ENCODE results near the gene STK32C. TPM values are rescaled to one million over a fixed set of nuclear protein-coding genes. Genes with fewer than 3 reads are reported as not detected.
"Not testable (repeated sequence)": the region's sequence is repeated elsewhere in the genome, so short reads cannot be mapped to it uniquely, and the experiment has no call there.

Gene STK32C
- polyA plus RNA-seq, 4 donors: 3.4 to 12.0 (median 7.0) TPM

- WGBS, 3 donors: 87 to 89% (median 88%) methylated on average over 12 to 13 of the region's 13 CpGs
- Histone ChIP-seq H3K27me3 (ENCODE audit: control insufficient read depth in 3 of 3, insufficient read depth in 3 of 3, low read length in 3 of 3) (no peaks in the 10 kb centered on the region), H3K4me1 (ENCODE audit: control insufficient read depth in 3 of 3, insufficient read depth in 2 of 3, low read depth in 1 of 3, low read length in 2 of 3) (no peaks in the 10 kb centered on the region), H3K36me3 (ENCODE audit: control insufficient read depth in 3 of 3, insufficient read depth in 2 of 3, low read depth in 1 of 3, low read length in 3 of 3) (no peaks in the 10 kb centered on the region), H3K27ac (ENCODE audit: low read depth in 1 of 3, low read length in 2 of 3) (no peak overlapping the region), H3K9me3 (ENCODE audit: control insufficient read depth in 2 of 2, insufficient read depth in 1 of 2, low read depth in 1 of 2, low read length in 1 of 2) (no peaks in the 10 kb centered on the region), H3K4me3 (ENCODE audit: low read depth in 1 of 3, low read length in 3 of 3) (no peak overlapping the region)
- DNase-seq (no peak), FAIRE-seq (no peak)
Observed at GRCh38 chr10:132320654-132321469, 13.1 kb upstream of the STK32C start.

DNA sequence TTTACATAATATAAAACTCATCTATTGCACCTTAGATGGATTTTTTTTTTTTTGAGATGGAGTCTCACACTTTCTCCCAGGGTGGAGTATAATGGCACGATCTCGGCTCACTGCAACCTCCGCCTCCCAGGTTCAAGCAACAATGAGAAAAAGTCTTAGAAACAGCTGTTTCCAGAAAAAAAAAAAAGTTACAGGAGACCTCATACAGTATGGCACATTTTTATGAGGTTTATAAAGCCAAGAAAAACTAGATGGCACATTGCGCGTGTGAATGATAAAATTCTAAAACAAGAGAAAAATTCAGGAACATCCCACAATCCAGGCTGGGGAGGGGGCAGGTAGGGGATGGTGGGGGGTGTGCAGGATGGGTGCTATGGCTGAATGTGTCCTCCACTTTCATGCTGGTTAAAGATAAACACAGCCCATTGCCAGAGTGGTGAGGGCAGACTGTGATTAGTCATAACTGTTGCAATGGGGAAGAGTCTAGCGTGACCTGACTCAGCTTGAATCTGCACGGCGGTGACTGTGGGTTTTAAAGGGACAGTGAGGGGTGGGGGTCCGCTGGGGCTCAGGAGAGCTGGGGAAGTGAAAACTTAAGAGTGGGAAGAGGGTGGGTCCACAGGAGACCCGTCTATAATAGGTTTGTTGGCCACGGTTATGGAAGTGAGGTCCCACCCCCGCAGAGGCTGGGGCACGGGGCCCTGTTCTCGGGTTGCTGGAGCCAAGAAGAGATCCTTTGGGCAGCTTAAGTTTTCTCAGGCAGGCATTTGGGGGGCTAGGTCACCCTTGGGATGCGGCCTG lies 12.3 kb upstream of the STK32C start:
- H3K27me3 ChIP-seq (ENCODE audit: control insufficient read depth in 3 of 3, insufficient read depth in 3 of 3, low read length in 3 of 3): no peaks in the 10 kb centered on the region
- no peak overlapping the region for H3K27ac ChIP-seq (ENCODE audit: low read depth in 1 of 3, low read length in 2 of 3)
- no peak for FAIRE-seq
- 62 to 67% (median 66%) methylated on average over 15 of the region's 15 CpGs for WGBS, 3 donors
- no peak overlapping the region for H3K4me3 ChIP-seq (ENCODE audit: low read depth in 1 of 3, low read length in 3 of 3)
- H3K4me1 ChIP-seq (ENCODE audit: control insufficient read depth in 3 of 3, insufficient read depth in 2 of 3, low read depth in 1 of 3, low read length in 2 of 3): no peaks in the 10 kb centered on the region
- H3K36me3 ChIP-seq (ENCODE audit: control insufficient read depth in 3 of 3, insufficient read depth in 2 of 3, low read depth in 1 of 3, low read length in 3 of 3): no peaks in the 10 kb centered on the region
- no peak for DNase-seq
- H3K9me3 ChIP-seq (ENCODE audit: control insufficient read depth in 2 of 2, insufficient read depth in 1 of 2, low read depth in 1 of 2, low read length in 1 of 2): no peaks in the 10 kb centered on the region

DNA sequence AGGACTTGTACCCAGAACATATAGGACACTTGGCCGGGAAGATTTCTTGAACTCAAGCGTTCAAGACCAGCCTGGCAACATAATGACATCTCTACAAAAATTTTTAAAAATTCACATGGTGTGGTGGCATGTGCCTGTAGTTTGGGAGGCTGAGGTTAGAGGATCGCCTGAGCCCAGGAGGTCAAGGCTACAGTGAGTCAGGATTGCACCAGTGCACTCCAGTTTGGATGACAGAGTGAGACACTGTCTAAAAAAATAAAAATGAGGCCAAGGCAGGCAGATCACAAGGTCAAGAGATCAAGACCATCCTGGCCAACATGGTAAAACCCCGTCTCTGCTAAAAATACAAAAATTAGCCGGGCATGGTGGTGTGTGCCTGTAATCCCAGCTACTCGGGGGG lies 9.7 kb upstream of the STK32C start:
- not testable (repeated sequence) for H3K4me3 ChIP-seq (ENCODE audit: low read depth in 1 of 3, low read length in 3 of 3); H3K36me3 ChIP-seq (ENCODE audit: control insufficient read depth in 3 of 3, insufficient read depth in 2 of 3, low read depth in 1 of 3, low read length in 3 of 3); FAIRE-seq; H3K27ac ChIP-seq (ENCODE audit: low read depth in 1 of 3, low read length in 2 of 3); H3K27me3 ChIP-seq (ENCODE audit: control insufficient read depth in 3 of 3, insufficient read depth in 3 of 3, low read length in 3 of 3); H3K4me1 ChIP-seq (ENCODE audit: control insufficient read depth in 3 of 3, insufficient read depth in 2 of 3, low read depth in 1 of 3, low read length in 2 of 3); H3K9me3 ChIP-seq (ENCODE audit: control insufficient read depth in 2 of 2, insufficient read depth in 1 of 2, low read depth in 1 of 2, low read length in 1 of 2); DNase-seq
- 85 to 92% (median 90%) methylated on average over 6 of the region's 6 CpGs for WGBS, 3 donors

- Histone ChIP-seq H3K4me3 (ENCODE audit: low read depth in 1 of 3, low read length in 3 of 3) (no peak overlapping the region), H3K9me3 (ENCODE audit: control insufficient read depth in 2 of 2, insufficient read depth in 1 of 2, low read depth in 1 of 2, low read length in 1 of 2) (no peaks in the 10 kb centered on the region), H3K27me3 (ENCODE audit: control insufficient read depth in 3 of 3, insufficient read depth in 3 of 3, low read length in 3 of 3) (no peaks in the 10 kb centered on the region), H3K4me1 (ENCODE audit: control insufficient read depth in 3 of 3, insufficient read depth in 2 of 3, low read depth in 1 of 3, low read length in 2 of 3) (no peaks in the 10 kb centered on the region), H3K36me3 (ENCODE audit: control insufficient read depth in 3 of 3, insufficient read depth in 2 of 3, low read depth in 1 of 3, low read length in 3 of 3) (no peaks in the 10 kb centered on the region), H3K27ac (ENCODE audit: low read depth in 1 of 3, low read length in 2 of 3) (no peak overlapping the region)
- FAIRE-seq (no peak), DNase-seq (no peak)
- WGBS, 3 donors: 55 to 77% (median 63%) methylated on average over 5 of the region's 5 CpGs
Observed at GRCh38 chr10:132316133-132316532, 8.4 kb upstream of the STK32C start.

- not testable (repeated sequence) for H3K27ac ChIP-seq (ENCODE audit: low read depth in 1 of 3, low read length in 2 of 3); H3K4me3 ChIP-seq (ENCODE audit: low read depth in 1 of 3, low read length in 3 of 3); H3K27me3 ChIP-seq (ENCODE audit: control insufficient read depth in 3 of 3, insufficient read depth in 3 of 3, low read length in 3 of 3); DNase-seq; FAIRE-seq; H3K36me3 ChIP-seq (ENCODE audit: control insufficient read depth in 3 of 3, insufficient read depth in 2 of 3, low read depth in 1 of 3, low read length in 3 of 3); H3K4me1 ChIP-seq (ENCODE audit: control insufficient read depth in 3 of 3, insufficient read depth in 2 of 3, low read depth in 1 of 3, low read length in 2 of 3); H3K9me3 ChIP-seq (ENCODE audit: control insufficient read depth in 2 of 2, insufficient read depth in 1 of 2, low read depth in 1 of 2, low read length in 1 of 2)
- WGBS, 3 donors: 90 to 94% (median 91%) methylated on average over 8 of the region's 8 CpGs
Observed at GRCh38 chr10:132314881-132315280, 7.1 kb upstream of the STK32C start.

DNA sequence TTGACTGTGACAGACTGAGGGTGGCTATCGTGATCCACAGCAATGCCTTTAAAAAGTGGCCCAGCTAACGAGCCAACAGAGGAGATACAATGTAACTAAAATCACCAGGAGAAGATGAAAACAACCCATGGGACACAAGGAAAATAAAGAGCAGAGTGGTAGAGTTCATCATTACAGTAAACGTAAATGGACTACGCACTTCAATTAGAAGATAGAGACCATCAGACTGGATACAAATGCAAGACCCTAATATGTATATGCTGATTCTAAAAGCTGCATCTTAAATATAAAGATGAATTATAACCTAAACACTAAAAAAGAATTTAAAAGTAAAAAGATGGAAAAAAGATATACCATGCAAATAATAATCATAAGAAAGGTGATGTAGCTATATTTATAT lies 6.6 kb upstream of the STK32C start:
- FAIRE-seq (no peak), DNase-seq (no peak)

DNA sequence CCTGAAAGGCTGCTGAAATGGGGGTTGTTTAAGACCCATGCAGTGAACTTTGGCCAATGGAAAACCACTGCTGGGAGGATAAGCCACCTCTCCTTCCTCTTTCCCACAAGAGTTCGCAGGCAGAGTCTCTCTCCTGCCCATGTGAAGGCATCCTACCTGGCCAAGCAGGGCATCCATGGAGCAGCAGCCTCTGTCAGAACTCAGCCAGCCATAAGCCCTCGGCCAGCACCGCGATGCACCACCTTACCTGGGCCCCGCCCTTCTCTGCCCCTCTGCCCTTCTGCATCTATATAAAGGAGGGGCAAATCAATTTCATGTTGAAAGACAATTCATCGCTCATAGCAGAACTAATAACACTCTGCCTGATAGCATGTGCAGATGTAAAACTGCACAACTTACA lies 6.1 kb upstream of the STK32C start:
- H3K4me1 ChIP-seq (ENCODE audit: control insufficient read depth in 3 of 3, insufficient read depth in 2 of 3, low read depth in 1 of 3, low read length in 2 of 3): peaks cover 0 to under 1% (median 0%) of the 10 kb centered on the region in 3 donors
- peaks cover 0 to 14% (median 0%) of the 10 kb centered on the region in 3 donors for H3K27me3 ChIP-seq (ENCODE audit: control insufficient read depth in 3 of 3, insufficient read depth in 3 of 3, low read length in 3 of 3)
- FAIRE-seq (no peak), DNase-seq (no peak)
- no peak overlapping the region for H3K4me3 ChIP-seq (ENCODE audit: low read depth in 1 of 3, low read length in 3 of 3)
- no peaks in the 10 kb centered on the region for H3K36me3 ChIP-seq (ENCODE audit: control insufficient read depth in 3 of 3, insufficient read depth in 2 of 3, low read depth in 1 of 3, low read length in 3 of 3)
- H3K27ac ChIP-seq (ENCODE audit: low read depth in 1 of 3, low read length in 2 of 3): no peak overlapping the region
- WGBS, 3 donors: 81 to 93% (median 91%) methylated on average over 6 of the region's 6 CpGs
- H3K9me3 ChIP-seq (ENCODE audit: control insufficient read depth in 2 of 2, insufficient read depth in 1 of 2, low read depth in 1 of 2, low read length in 1 of 2): no peaks in the 10 kb centered on the region

More for the DNA sequence above, 6.6 kb upstream of the STK32C start:
- Histone ChIP-seq H3K9me3 (ENCODE audit: control insufficient read depth in 2 of 2, insufficient read depth in 1 of 2, low read depth in 1 of 2, low read length in 1 of 2) (no peaks in the 10 kb centered on the region), H3K27ac (ENCODE audit: low read depth in 1 of 3, low read length in 2 of 3) (no peak overlapping the region), H3K36me3 (ENCODE audit: control insufficient read depth in 3 of 3, insufficient read depth in 2 of 3, low read depth in 1 of 3, low read length in 3 of 3) (no peaks in the 10 kb centered on the region), H3K27me3 (ENCODE audit: control insufficient read depth in 3 of 3, insufficient read depth in 3 of 3, low read length in 3 of 3) (peaks cover 0 to 10% (median 0%) of the 10 kb centered on the region in 3 donors), H3K4me3 (ENCODE audit: low read depth in 1 of 3, low read length in 3 of 3) (no peak overlapping the region), H3K4me1 (ENCODE audit: control insufficient read depth in 3 of 3, insufficient read depth in 2 of 3, low read depth in 1 of 3, low read length in 2 of 3) (no peaks in the 10 kb centered on the region)
- WGBS, 3 donors: 94 to 97% (median 95%) methylated on average over 4 of the region's 4 CpGs

DNA sequence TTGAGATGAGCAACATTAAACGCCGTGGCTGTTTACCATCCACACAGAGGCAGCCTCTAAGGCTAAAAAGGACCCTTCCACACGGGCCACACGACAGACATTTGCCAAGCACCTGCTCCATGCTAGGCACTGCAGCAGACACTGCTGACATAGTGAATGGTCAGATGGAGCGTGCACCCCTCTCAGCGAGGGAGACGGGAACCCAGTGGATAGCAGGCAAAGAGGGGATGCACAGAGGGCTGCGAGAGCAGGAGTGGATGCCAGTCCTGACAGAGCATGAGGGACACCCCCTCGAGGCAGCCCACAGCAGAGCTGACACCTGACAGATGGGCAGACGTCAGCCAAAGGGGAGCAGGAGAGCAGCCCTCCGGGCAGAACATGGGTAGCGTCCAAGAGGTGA lies 5.6 kb upstream of the STK32C start:
- Histone ChIP-seq H3K9me3 (ENCODE audit: control insufficient read depth in 2 of 2, insufficient read depth in 1 of 2, low read depth in 1 of 2, low read length in 1 of 2) (no peaks in the 10 kb centered on the region), H3K4me3 (ENCODE audit: low read depth in 1 of 3, low read length in 3 of 3) (no peak overlapping the region), H3K4me1 (ENCODE audit: control insufficient read depth in 3 of 3, insufficient read depth in 2 of 3, low read depth in 1 of 3, low read length in 2 of 3) (peaks cover 0 to 4% (median 3%) of the 10 kb centered on the region in 3 donors), H3K36me3 (ENCODE audit: control insufficient read depth in 3 of 3, insufficient read depth in 2 of 3, low read depth in 1 of 3, low read length in 3 of 3) (no peaks in the 10 kb centered on the region), H3K27me3 (ENCODE audit: control insufficient read depth in 3 of 3, insufficient read depth in 3 of 3, low read length in 3 of 3) (peaks cover 0 to 18% (median 0%) of the 10 kb centered on the region in 3 donors), H3K27ac (ENCODE audit: low read depth in 1 of 3, low read length in 2 of 3) (no peak overlapping the region)
- 88 to 92% (median 90%) methylated on average over 12 of the region's 12 CpGs for WGBS, 3 donors
- FAIRE-seq: no peak
- DNase-seq: no peak

Data from small intestine (tissue), 7 donors.